ENCODE data around the gene TSPAN9.
A peak's percentile ranks its signal among the peaks of the same experiment; 100 is the strongest.

Gene TSPAN9

GRCh38 chr12:3145546-3146310 is 68.5 kb downstream of the TSPAN9 start:
- DNase-seq, result no peak

- no peak for DNase-seq
Observed at GRCh38 chr12:3147260-3147659, 70.1 kb downstream of the TSPAN9 start.

- DNase-seq, result no peak
Observed at GRCh38 chr12:3148366-3149000, 71.3 kb downstream of the TSPAN9 start.

- no peak for DNase-seq
Observed at GRCh38 chr12:3149515-3150307, 72.5 kb downstream of the TSPAN9 start.

- no peak for DNase-seq
Observed at GRCh38 chr12:3150308-3150670, 73.1 kb downstream of the TSPAN9 start.

GRCh38 chr12:3150931-3151835 is 74.0 kb downstream of the TSPAN9 start:
- peak; percentile 30 for DNase-seq

- peak; percentile 59 for DNase-seq
Observed at GRCh38 chr12:3152011-3152511, 74.9 kb downstream of the TSPAN9 start.

GRCh38 chr12:3152892-3153291 is 75.7 kb downstream of the TSPAN9 start:
- DNase-seq, result no peak

GRCh38 chr12:3154006-3154405 is 76.8 kb downstream of the TSPAN9 start:
- no peak for DNase-seq

GRCh38 chr12:3155702-3156370 is 78.7 kb downstream of the TSPAN9 start:
- no peak for DNase-seq

- DNase-seq, result no peak
Observed at GRCh38 chr12:3157581-3158323, 80.6 kb downstream of the TSPAN9 start.

- DNase-seq, result no peak
Observed at GRCh38 chr12:3158851-3159465, 81.8 kb downstream of the TSPAN9 start.

GRCh38 chr12:3160081-3160480 is 82.9 kb downstream of the TSPAN9 start:
- no peak for DNase-seq

- DNase-seq, result no peak
Observed at GRCh38 chr12:3161861-3162260, 84.7 kb downstream of the TSPAN9 start.

- DNase-seq, result no peak
Observed at GRCh38 chr12:3164454-3165077, 87.4 kb downstream of the TSPAN9 start.

GRCh38 chr12:3165078-3165980 is 88.2 kb downstream of the TSPAN9 start:
- no peak for DNase-seq

- DNase-seq, result no peak
Observed at GRCh38 chr12:3167636-3168035, 90.5 kb downstream of the TSPAN9 start.

GRCh38 chr12:3168223-3169221 is 91.3 kb downstream of the TSPAN9 start:
- DNase-seq, result no peak

Data from NCI-H1092 (cell line).